SK-MEL-5 (cell line): ENCODE results near the gene HOTAIR. TPM values are rescaled to one million over a fixed set of nuclear protein-coding genes. Genes with fewer than 3 reads are reported as not detected.

Experiments
- DNase-seq: peaks from one replicate; pipeline ENCODE4 v3.0.0-alpha.2; 2016; ENCODE audit warnings: low read depth, low spot score
- in situ Hi-C: cut with HindIII; loops from 2 replicates; pipeline ENCODE4 v1.10.0; 2016; ENCODE audit warnings: low sequenced_read_pairs, high pct_unique_total_duplicates, low pct_unique_long_range_greater_than_20kb
- polyA plus RNA-seq, 2 experiments: library from polyadenylated mRNA; depleted of rRNA; stranded (reverse); fragments of >200 nt; gene quantifications; 2 replicates each; pipeline ENCODE4 v1.2.3, GENCODE V29; 2015
- total RNA-seq: library from RNA; depleted of rRNA; stranded (reverse); fragments of >200 nt; shearing (Covaris generic); gene quantifications from 2 replicates; pipeline ENCODE4 v1.2.3, GENCODE V29; 2014; rRNA removed

HOTAIR gene
- 0.08 TPM in 1 of 2 replicates, not detected in the other for total RNA-seq
- 0.24 TPM in 1 of 2 replicates, not detected in the other for polyA plus RNA-seq (2015; cell fraction: cytosol; rRNA removed)
- polyA plus RNA-seq (2015; cell fraction: nucleus; rRNA removed), result 0.30 and 1.3 TPM in 2 replicates

DNA sequence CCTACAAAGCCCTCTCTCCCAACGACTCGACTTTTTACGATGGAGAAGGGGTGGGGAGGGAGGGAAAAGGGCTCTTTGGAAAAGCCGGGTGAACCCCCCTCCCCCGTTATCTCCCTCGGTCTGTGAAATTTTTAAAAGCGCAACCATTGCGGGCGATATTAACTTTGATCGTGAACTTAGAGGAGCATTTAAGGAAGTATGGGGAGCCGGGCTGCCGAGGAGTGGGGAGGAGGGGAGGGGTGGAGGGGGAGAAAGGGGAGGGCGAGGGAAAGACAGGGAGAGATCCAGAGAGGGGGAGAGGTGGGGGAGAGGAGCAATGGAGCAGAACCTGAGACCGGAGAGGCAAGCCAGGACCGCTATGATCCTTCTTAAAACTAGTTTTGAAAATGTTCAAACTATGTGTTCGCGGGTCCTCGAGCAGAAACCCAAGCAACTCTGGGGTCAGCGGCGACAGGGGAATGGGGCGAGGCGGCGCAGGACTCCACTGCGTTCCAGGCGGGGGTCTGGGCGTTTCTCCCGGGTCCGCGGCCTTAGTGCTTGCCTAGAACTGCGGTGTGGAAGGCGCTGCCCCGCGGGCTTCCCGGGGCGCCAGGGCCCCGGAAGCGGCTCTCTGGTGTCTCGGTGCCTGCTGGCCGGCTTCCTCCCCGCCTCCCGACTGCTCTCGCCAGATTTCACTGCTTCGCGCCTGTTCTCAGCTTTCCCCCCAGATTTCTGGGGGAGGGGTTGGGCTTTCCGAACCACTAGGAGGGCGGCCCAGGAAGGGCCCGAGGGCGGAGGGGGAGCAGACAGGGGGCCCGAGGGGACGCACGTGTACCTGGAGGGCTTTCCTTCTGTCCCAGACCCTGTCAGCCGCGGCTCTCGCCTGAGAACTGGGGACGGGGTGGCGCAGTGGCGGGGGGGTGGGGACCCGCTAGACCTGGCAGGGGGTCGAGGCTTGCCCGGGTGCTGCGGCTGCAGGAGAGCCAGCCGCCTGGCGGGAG lies at the start of gene HOTAIR:
TSS of gene HOTAIR (minus strand) at position 871 of the 980 bp plus-strand sequence.
- in situ Hi-C loops, result no loop called here
- DNase-seq, result peak; percentile 19

DNA sequence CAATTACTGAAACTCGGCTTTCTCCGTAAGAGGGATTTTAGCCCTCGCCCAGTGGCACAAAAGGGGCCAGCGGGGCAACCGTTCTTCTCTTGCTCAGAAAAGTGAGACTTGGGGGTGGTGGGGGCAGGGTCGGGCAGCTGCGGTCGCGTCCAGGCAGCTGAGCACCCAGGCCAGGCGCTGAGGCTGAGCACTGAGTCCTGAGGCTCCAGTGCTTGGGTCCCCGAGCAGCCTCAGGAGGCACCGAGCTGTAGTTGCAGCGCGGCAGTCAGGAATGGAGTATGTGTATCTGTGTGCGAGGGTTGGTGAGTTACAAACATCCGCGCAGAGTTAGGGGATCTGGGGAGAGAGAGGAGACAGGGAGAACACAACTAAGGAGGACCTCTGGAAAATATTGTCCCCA lies 49.4 kb upstream of the HOTAIR start:
- in situ Hi-C loops, result no loop called here
- no peak for DNase-seq

DNA sequence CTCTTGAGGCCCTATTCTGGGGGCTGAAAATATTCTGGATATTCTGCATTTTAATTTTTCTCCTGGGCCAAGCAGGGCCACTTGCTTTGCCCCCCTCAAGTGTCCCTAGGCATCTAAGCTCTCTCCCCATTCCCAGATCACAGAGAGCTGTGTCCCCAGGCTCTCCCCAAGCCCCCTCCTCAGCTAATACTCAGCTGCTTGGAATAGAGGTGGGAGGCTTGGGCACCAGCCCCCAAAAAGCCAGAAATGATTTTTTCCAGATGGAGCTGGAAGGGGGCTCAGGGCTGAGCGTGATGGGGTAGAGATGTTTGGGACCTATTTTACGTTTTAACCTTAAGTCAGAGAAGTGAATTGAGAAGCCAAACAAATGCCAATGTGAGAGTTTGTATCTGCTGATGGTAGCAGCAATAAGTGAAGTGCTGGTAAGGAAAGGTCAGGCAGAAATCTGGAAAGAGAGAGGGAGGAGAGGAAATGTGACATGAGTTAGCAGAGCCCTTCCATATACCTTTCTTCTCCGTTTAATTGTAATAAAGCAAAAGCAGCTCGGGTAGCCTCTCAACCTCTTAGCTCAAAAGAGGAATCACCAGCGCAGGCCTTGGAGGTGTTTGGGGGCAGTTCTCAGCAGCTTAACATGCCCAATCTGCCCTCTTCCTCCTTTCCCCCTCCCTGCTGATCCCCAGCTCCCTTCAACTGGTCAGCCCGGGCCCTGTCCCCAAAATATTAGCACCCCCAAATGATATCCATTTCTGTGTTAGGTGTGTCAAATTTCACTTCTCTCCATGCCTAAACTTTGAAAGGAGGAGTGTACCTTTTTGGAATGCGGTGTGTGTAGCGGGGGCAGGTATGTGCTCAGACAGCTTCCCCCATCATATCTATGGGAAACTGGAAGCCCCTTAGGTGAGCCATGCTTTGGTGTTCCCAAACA lies 48.5 kb upstream of the HOTAIR start:
- in situ Hi-C loops, result no loop called here
- no peak for DNase-seq

DNA sequence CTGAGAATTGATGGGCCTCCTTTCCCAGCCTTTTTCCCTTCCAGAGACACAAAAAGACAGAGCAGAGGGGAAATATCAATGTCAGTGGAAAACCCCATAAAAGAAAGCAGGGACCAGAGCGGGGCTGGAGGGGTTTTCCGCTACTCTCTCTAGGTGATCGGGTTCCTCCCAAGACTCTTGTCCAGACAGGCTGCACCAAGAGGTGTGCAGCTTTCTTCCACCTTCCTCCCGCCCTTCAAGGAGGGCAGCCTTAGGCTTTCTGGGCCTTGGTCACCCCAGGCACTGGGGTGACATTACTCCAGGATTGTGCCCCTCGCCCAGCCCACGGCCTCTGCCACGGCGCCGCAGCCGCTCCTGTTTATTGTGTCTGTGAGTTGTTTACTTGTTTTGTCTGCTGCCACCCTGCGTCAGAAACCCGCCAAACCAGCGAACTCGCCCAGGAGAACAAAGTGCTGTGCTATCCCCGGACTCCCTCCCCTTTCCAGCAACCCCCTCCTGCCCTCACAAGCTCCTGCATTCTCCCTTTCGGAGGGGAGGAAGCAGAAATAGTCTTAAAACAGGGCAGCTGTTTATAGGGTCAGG lies 46.8 kb upstream of the HOTAIR start:
- DNase-seq, result peak; percentile 86
- in situ Hi-C loops, result no loop called here

DNA sequence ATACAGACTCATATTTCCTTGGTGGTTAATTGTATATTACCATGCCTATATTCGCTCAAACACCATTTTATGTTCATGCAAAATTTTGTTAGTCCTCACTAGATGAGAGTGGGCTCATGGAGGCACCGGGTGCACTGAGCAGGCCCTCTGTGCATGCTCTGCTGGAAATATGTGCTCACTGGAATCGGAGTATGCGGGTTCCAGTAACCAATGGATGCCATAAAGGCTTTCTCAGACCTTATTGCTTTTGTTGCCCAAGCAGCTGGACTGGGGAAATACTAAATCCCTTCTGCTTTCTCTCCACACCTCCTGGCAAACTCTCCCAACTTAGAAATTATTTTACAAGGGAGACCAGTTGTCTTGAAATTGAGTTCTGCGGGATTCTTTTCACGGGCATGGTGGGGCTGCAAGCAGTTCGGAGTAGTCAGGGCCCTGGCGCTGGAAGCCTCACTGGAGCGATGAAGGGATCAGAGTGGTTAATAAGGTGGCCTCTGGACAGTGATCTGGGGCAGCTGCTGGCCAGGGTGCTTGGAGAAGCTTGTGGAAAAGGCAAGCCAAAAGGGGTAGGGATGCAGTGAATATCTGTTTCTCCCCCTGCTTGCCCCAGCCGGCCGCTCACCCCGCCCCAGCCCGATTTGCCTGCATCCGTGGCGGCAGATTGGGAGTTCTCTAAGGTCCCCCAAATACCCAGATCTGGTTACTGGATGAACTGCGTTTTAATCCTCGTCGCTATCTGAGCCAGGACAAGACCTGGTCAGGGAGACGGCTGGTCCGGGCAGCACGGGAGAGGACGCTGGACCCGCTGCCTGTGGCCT lies 46.0 kb upstream of the HOTAIR start:
- in situ Hi-C loops, result no loop called here
- DNase-seq, result no peak

DNA sequence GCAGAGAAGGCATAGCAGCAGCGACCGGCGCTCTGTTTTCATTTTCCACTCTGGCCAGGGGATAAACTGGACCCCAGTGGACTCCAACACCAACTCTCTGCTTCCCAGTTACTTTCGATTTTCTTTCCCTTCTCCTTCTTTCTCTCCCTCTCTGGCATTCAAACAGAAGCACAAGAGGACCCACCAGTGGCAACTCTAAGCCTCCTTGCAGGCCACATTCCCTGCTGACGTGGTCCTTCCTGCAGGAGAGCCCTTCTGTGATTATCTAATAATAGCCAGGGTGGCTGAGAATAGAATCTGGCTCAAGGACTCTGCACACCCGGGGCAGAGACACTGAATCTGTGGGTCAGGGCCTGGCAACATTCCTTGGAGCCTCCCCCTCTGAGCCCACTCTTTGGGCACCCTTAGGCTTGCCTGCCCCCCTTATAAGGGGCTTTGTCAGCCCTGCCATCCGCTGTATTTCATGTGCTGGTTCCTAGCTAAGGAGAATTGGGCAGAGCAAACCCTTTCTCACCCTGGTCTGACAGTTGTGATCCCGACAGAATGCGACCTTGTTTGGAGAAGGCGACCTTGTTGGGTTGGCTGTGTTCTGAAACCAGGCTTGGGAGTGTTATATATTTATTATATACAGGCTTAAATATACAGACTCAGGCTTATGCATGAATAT lies 45.3 kb upstream of the HOTAIR start:
- in situ Hi-C loops, result no loop called here

DNA sequence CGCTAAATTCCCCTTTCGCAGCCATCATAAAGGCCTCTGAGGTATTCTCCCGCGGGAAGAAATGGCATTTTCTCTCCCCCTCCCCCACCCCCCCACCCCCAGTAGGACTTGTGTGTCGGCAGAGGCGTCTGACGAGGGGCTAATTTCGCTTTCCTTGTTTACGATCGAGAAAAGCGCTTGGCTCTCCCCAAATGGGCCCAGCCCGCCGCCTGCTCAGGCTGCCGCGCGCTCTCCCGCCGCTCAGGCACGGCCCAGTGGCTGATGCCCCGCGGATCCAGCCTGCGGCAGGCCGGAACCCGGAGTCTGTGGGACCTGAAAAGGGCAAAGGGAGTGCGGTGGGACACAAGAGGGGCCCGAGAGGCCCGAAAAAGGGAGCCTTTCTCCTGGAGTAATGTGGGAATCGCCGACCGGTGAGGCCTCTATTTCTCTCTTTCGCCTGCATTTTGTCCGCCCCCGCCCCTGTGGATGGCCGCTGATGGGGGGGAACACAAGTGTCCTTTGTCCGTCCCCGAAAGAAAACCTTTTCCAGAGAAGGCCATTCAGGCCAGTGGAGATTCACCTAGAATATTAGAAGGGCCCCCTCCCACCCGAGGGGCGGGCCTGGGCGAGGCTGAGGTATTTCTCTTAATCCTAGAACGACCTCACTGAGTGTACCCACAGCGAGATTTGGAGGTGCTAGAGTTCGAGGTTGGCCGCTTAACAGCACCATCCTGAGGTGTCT lies 44.5 kb upstream of the HOTAIR start:
- in situ Hi-C loops, result no loop called here

More for the DNA sequence above, 45.3 kb upstream of the HOTAIR start:
- peak; percentile 41 for DNase-seq

DNA sequence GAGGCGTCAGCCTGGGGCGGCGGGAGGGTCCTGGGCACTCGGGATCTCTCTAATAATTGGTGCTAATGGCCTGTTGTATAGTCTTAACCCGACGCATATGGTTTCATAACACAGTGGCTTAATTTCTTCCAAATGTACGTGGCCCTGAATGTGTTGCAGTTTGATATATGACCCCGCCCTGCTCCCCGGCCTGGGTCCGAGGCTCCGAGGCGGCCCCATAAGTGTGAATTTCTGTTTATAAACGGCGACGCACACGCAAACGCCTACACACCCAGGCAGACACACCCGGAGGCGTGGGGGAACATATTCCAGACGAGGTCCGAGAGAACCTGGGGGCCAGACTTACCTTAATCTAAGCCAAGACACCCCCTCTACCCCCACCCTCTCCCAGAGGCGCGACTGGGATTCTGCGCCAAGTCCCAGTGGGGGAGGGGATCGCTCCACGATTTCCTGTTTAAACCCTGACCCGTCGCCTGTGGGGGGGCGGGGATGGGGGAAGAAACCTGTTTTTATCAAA lies 43.8 kb upstream of the HOTAIR start:
- in situ Hi-C loops, result no loop called here
- peak; percentile 70 for DNase-seq

More for the DNA sequence above, 44.5 kb upstream of the HOTAIR start:
- DNase-seq, result peak; percentile 41

DNA sequence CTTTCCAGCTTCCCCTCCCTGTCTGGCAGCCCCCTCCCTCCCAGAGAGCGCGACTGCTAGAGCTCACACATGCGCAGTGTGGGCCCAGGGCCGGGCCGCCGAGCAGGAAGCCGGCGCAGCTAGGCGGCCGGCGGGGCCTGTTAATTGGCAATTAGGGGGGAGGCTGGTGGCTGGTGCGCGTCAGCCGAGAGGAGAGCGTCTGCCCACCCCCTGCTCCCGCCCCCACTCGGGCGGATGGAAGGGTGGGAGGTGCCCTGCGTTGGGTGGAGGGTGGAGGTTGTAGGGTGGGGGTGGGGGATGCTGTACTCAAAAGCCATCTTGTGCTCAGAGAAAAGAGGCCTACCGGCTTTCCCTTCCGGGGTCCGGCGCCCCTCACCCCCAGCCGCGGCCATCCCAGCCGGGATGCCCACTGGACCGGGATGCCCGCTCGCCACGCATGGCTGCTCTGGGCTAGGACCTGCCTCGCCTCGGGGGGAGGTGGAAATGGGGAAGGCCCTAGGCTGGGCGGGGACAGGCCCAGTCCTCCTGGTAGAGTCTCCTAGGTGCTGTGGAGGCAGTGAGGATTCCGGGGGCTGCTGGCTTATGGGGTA lies 43.2 kb upstream of the HOTAIR start:
- in situ Hi-C loops, result no loop called here

DNA sequence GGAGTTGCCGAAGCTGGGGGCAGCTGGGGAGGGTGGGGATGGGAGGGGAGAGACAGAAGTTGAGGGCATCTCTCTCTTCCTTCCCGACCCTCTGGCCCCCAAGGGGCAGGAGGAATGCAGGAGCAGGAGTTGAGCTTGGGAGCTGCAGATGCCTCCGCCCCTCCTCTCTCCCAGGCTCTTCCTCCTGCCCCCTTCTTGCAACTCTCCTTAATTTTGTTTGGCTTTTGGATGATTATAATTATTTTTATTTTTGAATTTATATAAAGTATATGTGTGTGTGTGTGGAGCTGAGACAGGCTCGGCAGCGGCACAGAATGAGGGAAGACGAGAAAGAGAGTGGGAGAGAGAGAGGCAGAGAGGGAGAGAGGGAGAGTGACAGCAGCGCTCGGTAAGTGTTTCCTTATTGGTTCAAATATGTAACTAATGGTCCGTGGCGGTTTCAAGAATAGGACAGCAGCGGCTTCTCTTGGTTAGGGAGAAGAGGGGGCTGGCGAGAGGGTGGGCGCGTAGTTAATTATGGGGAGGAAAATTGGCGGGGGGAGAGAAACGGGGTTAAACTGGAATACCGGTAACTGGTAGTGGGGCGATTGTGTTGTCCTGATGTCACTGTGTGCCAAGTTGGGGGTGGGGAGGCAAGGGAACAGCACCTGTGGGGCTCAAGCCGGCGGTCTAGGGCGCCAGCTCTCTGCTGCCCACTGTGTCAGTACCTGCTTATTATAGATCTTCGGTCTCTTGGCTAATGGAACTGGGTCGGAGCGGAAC lies 42.5 kb upstream of the HOTAIR start:
- in situ Hi-C loops, result no loop called here

More for the DNA sequence above, 43.2 kb upstream of the HOTAIR start:
- DNase-seq, result peak; percentile 94

DNA sequence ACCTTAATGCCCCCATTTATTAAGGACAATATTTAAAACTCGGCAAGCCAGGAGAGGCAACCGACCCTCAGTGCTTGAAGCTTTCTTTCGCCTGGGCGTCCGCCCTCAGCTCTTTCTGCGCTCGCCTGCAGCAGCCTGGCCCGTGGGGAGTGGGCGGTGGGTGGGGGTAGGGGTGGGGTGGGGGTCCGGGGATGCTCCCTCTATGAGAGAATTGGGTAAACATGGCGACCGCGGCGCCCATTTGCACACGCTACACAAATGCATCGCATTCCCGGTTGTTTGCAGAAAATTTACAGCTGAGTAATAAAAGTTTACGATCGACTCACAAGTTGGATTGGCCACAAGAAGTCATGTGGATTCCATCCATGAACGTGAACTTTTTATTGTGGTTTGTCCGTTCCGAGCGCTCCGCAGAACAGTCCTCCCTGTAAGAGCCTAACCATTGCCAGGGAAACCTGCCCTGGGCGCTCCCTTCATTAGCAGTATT lies 41.8 kb upstream of the HOTAIR start:
- in situ Hi-C loops, result no loop called here
- DNase-seq, result peak; percentile 64

More for the DNA sequence above, 42.5 kb upstream of the HOTAIR start:
- DNase-seq, result peak; percentile 55

DNA sequence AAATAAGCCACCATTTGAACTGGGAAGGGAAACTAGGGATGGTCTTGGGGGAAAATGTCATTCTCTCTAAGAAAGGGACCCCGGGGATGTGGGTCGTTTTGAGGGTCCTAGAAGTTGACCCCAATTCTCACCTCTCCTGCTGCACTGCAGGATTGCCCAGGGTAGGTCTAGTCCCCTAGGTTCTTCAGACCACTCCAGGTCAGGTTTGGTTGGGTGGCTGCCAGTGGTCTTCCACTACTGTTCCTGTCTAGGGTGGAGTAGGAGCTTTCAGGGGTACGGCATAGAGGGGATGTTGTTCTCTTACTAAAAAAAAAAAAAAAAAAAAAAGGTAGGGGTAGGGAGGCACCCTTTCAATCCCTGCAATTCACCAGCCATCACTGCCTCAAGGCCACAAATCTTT lies 41.3 kb upstream of the HOTAIR start:
- no peak for DNase-seq
- in situ Hi-C loops, result no loop called here

DNA sequence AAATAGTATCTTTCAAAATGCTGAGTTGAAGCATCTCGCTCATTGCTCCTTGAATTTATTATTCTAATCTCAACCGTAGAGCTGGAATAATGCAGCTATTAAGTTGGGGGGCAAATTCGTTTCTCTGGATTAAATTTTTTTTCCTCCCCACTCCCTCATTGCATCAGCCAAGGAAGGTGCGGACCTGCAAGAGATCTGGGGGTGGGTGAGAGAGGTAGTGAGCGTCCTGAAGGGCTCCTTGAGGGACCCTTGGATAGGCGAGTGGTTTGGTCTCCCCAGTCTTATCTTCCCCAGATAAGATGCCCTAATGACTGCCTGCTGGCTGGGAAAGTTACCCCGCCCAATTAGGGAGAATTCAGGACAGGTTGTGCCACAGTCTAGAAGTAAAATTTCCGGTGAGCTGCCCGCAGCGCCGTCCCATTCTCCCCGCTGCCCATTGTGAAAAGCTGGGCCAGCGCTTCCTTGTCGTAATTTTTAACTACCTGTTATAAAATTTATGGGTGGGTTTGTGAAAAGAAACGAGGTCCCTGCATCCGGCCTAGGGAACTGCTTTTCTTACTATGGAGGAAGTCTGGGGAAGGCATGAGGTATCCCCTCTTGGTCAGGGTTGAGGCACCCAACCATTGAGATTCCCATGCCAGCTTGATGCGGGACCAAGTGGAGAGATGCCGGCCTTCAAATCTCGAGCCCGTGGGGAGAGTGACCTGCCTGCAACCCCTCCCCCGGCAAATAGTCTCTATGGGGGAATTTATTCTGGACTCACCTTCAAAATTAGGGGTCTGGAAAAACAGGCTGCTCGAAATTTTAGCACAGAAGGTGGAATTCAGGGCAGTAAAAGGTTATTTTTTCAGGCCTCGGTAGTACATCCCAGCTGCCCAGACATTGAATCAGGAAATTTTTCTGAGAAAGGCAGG lies 40.5 kb upstream of the HOTAIR start:
- in situ Hi-C loops, result no loop called here

More for the DNA sequence above, 40.5 kb upstream of the HOTAIR start:
- DNase-seq, result no peak
